OCI-LY1 (cell line): Measurements from ENCODE around the gene TLR4.

Experiments used
- H2AFZ ChIP-seq: fragments of 200-600 bp; sonication (generic), shearing (Covaris generic); 2 replicates; pipeline ENCODE4 v1.6.0; 2014; ENCODE audit warnings: antibody characterized with exemption, mild to moderate bottlenecking, low read length
- H3F3A ChIP-seq: fragments of 200-600 bp; sonication (generic), shearing (Covaris generic); 2 replicates; pipeline ENCODE4 v1.6.0; 2014; ENCODE audit warnings: mild to moderate bottlenecking, antibody characterized with exemption, low read length, moderate library complexity; ENCODE audit not compliant: insufficient read depth
- H3K27ac ChIP-seq: fragments of 200-600 bp; sonication (generic); 2 replicates; pipeline ENCODE4 v1.5.1; 2014; ENCODE audit warnings: low read length, mixed run types, mild to moderate bottlenecking, low read depth; ENCODE audit not compliant: poor library complexity, severe bottlenecking
- H3K27me3 ChIP-seq: fragments of 200-600 bp; sonication (generic); 2 replicates; pipeline ENCODE4 v1.6.0; 2014; ENCODE audit warnings: antibody characterized with exemption, mild to moderate bottlenecking, low read length, moderate library complexity; ENCODE audit not compliant: insufficient read depth
- H3K36me3 ChIP-seq: fragments of 200-600 bp; sonication (generic); 2 replicates; pipeline ENCODE4 v1.6.1; 2014; ENCODE audit warnings: mild to moderate bottlenecking, antibody characterized with exemption, low read length, moderate library complexity, mixed read lengths; ENCODE audit not compliant: insufficient read depth
- H3K4me1 ChIP-seq: fragments of 200-600 bp; sonication (generic); 2 replicates; pipeline ENCODE4 v1.5.1; 2014; ENCODE audit warnings: mild to moderate bottlenecking, low read length, moderate library complexity; ENCODE audit not compliant: insufficient read depth, severe bottlenecking
- H3K4me2 ChIP-seq: fragments of 200-600 bp; sonication (generic), shearing (Covaris generic); 2 replicates; pipeline ENCODE4 v1.6.1; 2014; ENCODE audit warnings: low read length
- H3K4me3 ChIP-seq: fragments of 200-600 bp; sonication (generic); 2 replicates; pipeline ENCODE4 v1.5.1; 2014; ENCODE audit warnings: low read length, low read depth, mild to moderate bottlenecking, mixed read lengths; ENCODE audit not compliant: poor library complexity, severe bottlenecking
- H3K79me2 ChIP-seq: fragments of 200-600 bp; shearing (Covaris generic); 2 replicates; pipeline ENCODE4 v1.6.1; 2016; ENCODE audit warnings: mixed run types, low read length, mixed read lengths; ENCODE audit not compliant: insufficient read depth
- H3K9ac ChIP-seq: fragments of 200-600 bp; sonication (generic), shearing (Covaris generic); 2 replicates; pipeline ENCODE4 v1.6.1; 2014; ENCODE audit warnings: mild to moderate bottlenecking, low read length, mixed read lengths
- H3K9me2 ChIP-seq: fragments of 200-600 bp; sonication (generic), shearing (Covaris generic); 2 replicates; pipeline ENCODE4 v1.6.1; 2014; ENCODE audit warnings: low read depth, mild to moderate bottlenecking, low read length, mixed read lengths
- H3K9me3 ChIP-seq: fragments of 200-600 bp; shearing (Covaris generic); 2 replicates; pipeline ENCODE4 v1.6.1; 2014; ENCODE audit warnings: low read length, mixed read lengths
- H4K20me1 ChIP-seq: fragments of 200-600 bp; sonication (generic), shearing (Covaris generic); 2 replicates; pipeline ENCODE4 v1.6.0; 2016; ENCODE audit warnings: mild to moderate bottlenecking, low read length; ENCODE audit not compliant: insufficient read depth
- CTCF ChIP-seq: fragments of 200-600 bp; sonication (generic), shearing (Covaris generic); IDR thresholded peaks from 2 replicates; pipeline ENCODE4 v1.5.1; 2017; ENCODE audit warnings: mild to moderate bottlenecking, antibody characterized with exemption, low read length, moderate library complexity, mixed read lengths
- EZH2 ChIP-seq: fragments of 200-600 bp; sonication (generic), shearing (Covaris generic); IDR thresholded peaks from 2 replicates; pipeline ENCODE4 v1.8.0; 2017; ENCODE audit warnings: borderline replicate concordance, mixed run types, mild to moderate bottlenecking, antibody characterized with exemption, low read length, moderate library complexity, mixed read lengths

TLR4 gene

GRCh38 chr9:117664419-117664818 lies 39.8 kb upstream of the TLR4 start:
- Histone ChIP-seq H3K9me3 (no peaks in the 10 kb centered on the region), H3K9me2 (no peaks in the 10 kb centered on the region), H3F3A (no peaks in the 10 kb centered on the region), H4K20me1 (no peaks in the 10 kb centered on the region), H3K4me2 (no peak overlapping the region), H3K9ac (no peak overlapping the region), H3K79me2 (no peaks in the 10 kb centered on the region), H3K4me3 (no peak overlapping the region), H3K4me1 (no peaks in the 10 kb centered on the region), H3K36me3 (no peaks in the 10 kb centered on the region), H2AFZ (no peak overlapping the region), H3K27me3 (no peaks in the 10 kb centered on the region), H3K27ac (no peak overlapping the region)
- no peak for TF ChIP-seq CTCF
- TF ChIP-seq EZH2: no peak

- Histone ChIP-seq H3K9me2 (no peaks in the 10 kb centered on the region), H4K20me1 (no peaks in the 10 kb centered on the region), H3K9ac (no peak overlapping the region), H3K79me2 (no peaks in the 10 kb centered on the region), H3K27ac (no peak overlapping the region), H3K9me3 (no peaks in the 10 kb centered on the region), H3K27me3 (no peaks in the 10 kb centered on the region), H3K36me3 (no peaks in the 10 kb centered on the region), H3K4me2 (no peak overlapping the region), H3K4me1 (no peaks in the 10 kb centered on the region), H2AFZ (no peak overlapping the region), H3K4me3 (no peak overlapping the region), H3F3A (no peaks in the 10 kb centered on the region)
- no peak for TF ChIP-seq CTCF
- TF ChIP-seq EZH2: no peak
Measured at GRCh38 chr9:117665601-117666385, 38.4 kb upstream of the TLR4 start.

- no peaks in the 10 kb centered on the region for H3F3A ChIP-seq
- no peak for TF ChIP-seq CTCF
- no peak for TF ChIP-seq EZH2
- no peaks in the 10 kb centered on the region for H3K9me3 ChIP-seq
- H3K9ac ChIP-seq: no peak overlapping the region
- no peaks in the 10 kb centered on the region for H3K4me1 ChIP-seq
- H3K36me3 ChIP-seq: no peaks in the 10 kb centered on the region
- no peaks in the 10 kb centered on the region for H3K79me2 ChIP-seq
- no peaks in the 10 kb centered on the region for H3K27me3 ChIP-seq
- no peak overlapping the region for H3K4me3 ChIP-seq
- H2AFZ ChIP-seq: no peak overlapping the region
- H4K20me1 ChIP-seq: no peaks in the 10 kb centered on the region
- H3K9me2 ChIP-seq: no peaks in the 10 kb centered on the region
- H3K4me2 ChIP-seq: no peak overlapping the region
- no peak overlapping the region for H3K27ac ChIP-seq
Measured at GRCh38 chr9:117671468-117671867, 32.7 kb upstream of the TLR4 start.
